ENCODE measurements around the gene RRAD.

DNA sequence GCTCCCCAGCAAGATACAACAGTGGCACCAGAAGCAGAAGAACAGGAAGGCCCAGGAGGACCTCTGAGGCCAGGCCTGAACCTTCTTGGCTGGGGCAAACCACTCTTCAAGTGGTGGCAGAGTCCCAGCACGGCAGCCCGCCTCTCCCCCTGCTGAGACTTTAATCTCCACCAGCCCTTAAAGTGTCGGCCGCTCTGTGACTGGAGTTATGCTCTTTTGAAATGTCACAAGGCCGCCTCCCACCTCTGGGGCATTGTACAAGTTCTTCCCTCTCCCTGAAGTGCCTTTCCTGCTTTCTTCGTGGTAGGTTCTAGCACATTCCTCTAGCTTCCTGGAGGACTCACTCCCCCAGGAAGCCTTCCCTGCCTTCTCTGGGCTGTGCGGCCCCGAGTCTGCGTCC is 47.6 kb upstream of the RRAD start:
- TF ChIP-seq, protein P1, sequence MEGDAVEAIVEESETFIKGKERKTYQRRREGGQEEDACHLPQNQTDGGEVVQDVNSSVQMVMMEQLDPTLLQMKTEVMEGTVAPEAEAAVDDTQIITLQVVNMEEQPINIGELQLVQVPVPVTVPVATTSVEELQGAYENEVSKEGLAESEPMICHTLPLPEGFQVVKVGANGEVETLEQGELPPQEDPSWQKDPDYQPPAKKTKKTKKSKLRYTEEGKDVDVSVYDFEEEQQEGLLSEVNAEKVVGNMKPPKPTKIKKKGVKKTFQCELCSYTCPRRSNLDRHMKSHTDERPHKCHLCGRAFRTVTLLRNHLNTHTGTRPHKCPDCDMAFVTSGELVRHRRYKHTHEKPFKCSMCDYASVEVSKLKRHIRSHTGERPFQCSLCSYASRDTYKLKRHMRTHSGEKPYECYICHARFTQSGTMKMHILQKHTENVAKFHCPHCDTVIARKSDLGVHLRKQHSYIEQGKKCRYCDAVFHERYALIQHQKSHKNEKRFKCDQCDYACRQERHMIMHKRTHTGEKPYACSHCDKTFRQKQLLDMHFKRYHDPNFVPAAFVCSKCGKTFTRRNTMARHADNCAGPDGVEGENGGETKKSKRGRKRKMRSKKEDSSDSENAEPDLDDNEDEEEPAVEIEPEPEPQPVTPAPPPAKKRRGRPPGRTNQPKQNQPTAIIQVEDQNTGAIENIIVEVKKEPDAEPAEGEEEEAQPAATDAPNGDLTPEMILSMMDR (IDR thresholded peaks at IDR 0.05), result no peak
- TF ChIP-seq POLR2AphosphoS5 (IDR thresholded peaks at IDR 0.05; ENCODE audit: low read depth, low read length), result no peak
- no peak for TF ChIP-seq SIN3A (IDR thresholded peaks at IDR 0.05; ENCODE audit: borderline replicate concordance, insufficient read depth, low read depth, low read length)

Measured in Panc1 (cell line).